Keratinocyte (primary cell): ENCODE measurements around the gene ACMSD.

ENCODE experiments used
- EZH2 ChIP-seq: IDR thresholded peaks from one replicate; pipeline ENCODE4 v1.6.1; 2012; ENCODE audit warnings: inconsistent platforms, mild to moderate bottlenecking, low read length, moderate library complexity
- TF ChIP-seq, protein P1 (sequence below), 3 experiments: IDR thresholded peaks in 1 of 3; conservative IDR thresholded peaks in 1 of 3; optimal IDR thresholded peaks in 1 of 3; 2 replicates in 2 of 3; 3 replicates in 1 of 3; pipeline versions ENCODE3 to v1.5.1; 2011; ENCODE audit warnings: low read length in 3 of 3, mild to moderate bottlenecking in 3 of 3, moderate library complexity in 2 of 3, control low read depth in 1 of 3, inconsistent platforms in 1 of 3; ENCODE audit not compliant: insufficient read depth in 2 of 3; ENCODE audit errors: extremely low read depth in 1 of 3

DNA sequence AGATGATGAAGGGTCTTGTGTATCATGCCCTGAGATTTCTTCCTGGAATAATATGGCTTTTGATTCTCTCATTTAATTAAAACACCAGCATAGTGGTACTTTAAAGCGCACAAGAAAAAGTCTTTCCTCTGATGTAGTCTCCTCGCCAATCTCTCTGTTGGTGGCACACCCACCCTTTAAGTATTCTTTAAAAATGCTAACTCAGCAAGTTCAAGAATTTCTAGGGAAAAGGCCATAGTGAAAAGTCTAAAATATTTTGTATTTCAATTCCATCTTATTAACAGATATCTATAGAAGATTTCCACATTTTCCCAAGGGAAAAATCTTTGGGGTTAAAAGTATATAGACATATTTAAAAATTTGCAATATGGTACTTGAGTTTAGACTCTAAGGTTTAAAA, 34.7 kb downstream of the ACMSD start:
- TF ChIP-seq, protein P1, sequence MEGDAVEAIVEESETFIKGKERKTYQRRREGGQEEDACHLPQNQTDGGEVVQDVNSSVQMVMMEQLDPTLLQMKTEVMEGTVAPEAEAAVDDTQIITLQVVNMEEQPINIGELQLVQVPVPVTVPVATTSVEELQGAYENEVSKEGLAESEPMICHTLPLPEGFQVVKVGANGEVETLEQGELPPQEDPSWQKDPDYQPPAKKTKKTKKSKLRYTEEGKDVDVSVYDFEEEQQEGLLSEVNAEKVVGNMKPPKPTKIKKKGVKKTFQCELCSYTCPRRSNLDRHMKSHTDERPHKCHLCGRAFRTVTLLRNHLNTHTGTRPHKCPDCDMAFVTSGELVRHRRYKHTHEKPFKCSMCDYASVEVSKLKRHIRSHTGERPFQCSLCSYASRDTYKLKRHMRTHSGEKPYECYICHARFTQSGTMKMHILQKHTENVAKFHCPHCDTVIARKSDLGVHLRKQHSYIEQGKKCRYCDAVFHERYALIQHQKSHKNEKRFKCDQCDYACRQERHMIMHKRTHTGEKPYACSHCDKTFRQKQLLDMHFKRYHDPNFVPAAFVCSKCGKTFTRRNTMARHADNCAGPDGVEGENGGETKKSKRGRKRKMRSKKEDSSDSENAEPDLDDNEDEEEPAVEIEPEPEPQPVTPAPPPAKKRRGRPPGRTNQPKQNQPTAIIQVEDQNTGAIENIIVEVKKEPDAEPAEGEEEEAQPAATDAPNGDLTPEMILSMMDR (optimal IDR thresholded peaks at IDR 0.05 in 1 of 3, IDR thresholded peaks at IDR 0.05 in 1 of 3, conservative IDR thresholded peaks at IDR 0.05 in 1 of 3; ENCODE audit: extremely low read depth in 1 of 3, insufficient read depth in 2 of 3, low read length in 3 of 3) = no peak
- no peak for TF ChIP-seq EZH2
